HG02870 (cell line): ENCODE measurements around the gene PTPRM.

Experiments used
- ATAC-seq: cut with Tn5 transposase; IDR thresholded peaks from one replicate; pipeline ENCODE4 v1.9.1; 2021; ENCODE audit warnings: mild to moderate bottlenecking, moderate library complexity; ENCODE audit not compliant: unreplicated experiment

The PTPRM gene

GRCh38 chr18:8081267-8081666, 514.2 kb downstream of the PTPRM start:
- ATAC-seq = no peak

GRCh38 chr18:8081872-8082553, 514.9 kb downstream of the PTPRM start:
- ATAC-seq = no peak

- no peak for ATAC-seq
Measured at GRCh38 chr18:8084160-8084559, 517.0 kb downstream of the PTPRM start.

- no peak for ATAC-seq
Measured at GRCh38 chr18:8088626-8089025, 521.5 kb downstream of the PTPRM start.

- no peak for ATAC-seq
Measured at GRCh38 chr18:8091035-8091434, 523.9 kb downstream of the PTPRM start.

- ATAC-seq = no peak
Measured at GRCh38 chr18:8095947-8096570, 528.9 kb downstream of the PTPRM start.

GRCh38 chr18:8097399-8097798, 530.3 kb downstream of the PTPRM start:
- ATAC-seq = no peak

- no peak for ATAC-seq
Measured at GRCh38 chr18:8097927-8098326, 530.8 kb downstream of the PTPRM start.

GRCh38 chr18:8106603-8107002, 539.5 kb downstream of the PTPRM start:
- no peak for ATAC-seq

GRCh38 chr18:8107426-8107825, 540.3 kb downstream of the PTPRM start:
- no peak for ATAC-seq

- ATAC-seq = no peak
Measured at GRCh38 chr18:8114480-8114879, 547.4 kb downstream of the PTPRM start.

- ATAC-seq = no peak
Measured at GRCh38 chr18:8116341-8117005, 549.4 kb downstream of the PTPRM start.

GRCh38 chr18:8117006-8117371, 549.9 kb downstream of the PTPRM start:
- ATAC-seq = no peak

- ATAC-seq = no peak
Measured at GRCh38 chr18:8121101-8121500, 554.0 kb downstream of the PTPRM start.

GRCh38 chr18:8121942-8122480, 554.9 kb downstream of the PTPRM start:
- ATAC-seq = no peak

GRCh38 chr18:8124232-8125146, 557.4 kb downstream of the PTPRM start:
- ATAC-seq = no peak

GRCh38 chr18:8130096-8130495, 563.0 kb downstream of the PTPRM start:
- no peak for ATAC-seq

- no peak for ATAC-seq
Measured at GRCh38 chr18:8133032-8133431, 565.9 kb downstream of the PTPRM start.

- ATAC-seq = no peak
Measured at GRCh38 chr18:8133888-8134287, 566.8 kb downstream of the PTPRM start.

- ATAC-seq = no peak
Measured at GRCh38 chr18:8139127-8139527, 572.0 kb downstream of the PTPRM start.

GRCh38 chr18:8139891-8140406, 572.8 kb downstream of the PTPRM start:
- ATAC-seq = no peak
